HG03139 (cell line): Measurements from ENCODE around the gene KRT16.
A peak's percentile ranks its signal among the peaks of the same experiment; 100 is the strongest.
"Not testable (repeated sequence)": the region's sequence is repeated elsewhere in the genome, so short reads cannot be mapped to it uniquely, and the experiment has no call there.

ENCODE experiments used
- ATAC-seq: cut with Tn5 transposase; IDR thresholded peaks from one replicate; pipeline ENCODE4 v1.9.1; 2021; ENCODE audit not compliant: unreplicated experiment

Gene KRT16

GRCh38 chr17:41585301-41586056 is 27.1 kb downstream of the KRT16 start:
- no peak for ATAC-seq

GRCh38 chr17:41584331-41584927 is 28.1 kb downstream of the KRT16 start:
- ATAC-seq, result not testable (repeated sequence)

GRCh38 chr17:41583137-41584127 is 29.1 kb downstream of the KRT16 start:
- no peak for ATAC-seq

- ATAC-seq, result not testable (repeated sequence)
These were observed 30.3 kb downstream of the KRT16 start for GRCh38 chr17:41582061-41582968.

- no peak for ATAC-seq
These were observed 31.1 kb downstream of the KRT16 start for GRCh38 chr17:41581366-41582060.

GRCh38 chr17:41580687-41581365 is 31.7 kb downstream of the KRT16 start:
- no peak for ATAC-seq

GRCh38 chr17:41580244-41580575 is 32.4 kb downstream of the KRT16 start:
- ATAC-seq, result no peak

GRCh38 chr17:41579484-41580243 is 32.9 kb downstream of the KRT16 start:
- peak; percentile 56 for ATAC-seq

GRCh38 chr17:41578971-41579370 is 33.6 kb downstream of the KRT16 start:
- no peak for ATAC-seq

- ATAC-seq, result no peak
These were observed 34.0 kb downstream of the KRT16 start for GRCh38 chr17:41578538-41578937.

GRCh38 chr17:41576740-41577139 is 35.8 kb downstream of the KRT16 start:
- ATAC-seq, result not testable (repeated sequence)

- ATAC-seq, result no peak
These were observed 37.2 kb downstream of the KRT16 start for GRCh38 chr17:41575336-41575735.

GRCh38 chr17:41571561-41572434 is 40.8 kb downstream of the KRT16 start, which contains the start of gene KRT9:
Gene KRT9, minus strand, starts transcription at chr17:41572059. Its CDS starts 67 bp downstream, at chr17:41571992.
- ATAC-seq, result no peak

GRCh38 chr17:41567317-41567716 is 45.2 kb downstream of the KRT16 start:
- ATAC-seq, result no peak

GRCh38 chr17:41565338-41565737 is 47.2 kb downstream of the KRT16 start:
- no peak for ATAC-seq

- no peak for ATAC-seq
These were observed 48.9 kb downstream of the KRT16 start for GRCh38 chr17:41563607-41564170.

- ATAC-seq, result no peak
These were observed 51.0 kb downstream of the KRT16 start for GRCh38 chr17:41561554-41561953.
